Stimulated activated CD4-positive, alpha-beta T cell treated with anti-CD3 and anti-CD28 coated beads, TNF-alpha, amount 100 ng/mL, for 24 hours (primary cell): ENCODE measurements around the gene BTNL9.
"Not testable (repeated sequence)": the region's sequence is repeated elsewhere in the genome, so short reads cannot be mapped to it uniquely, and the experiment has no call there.

ENCODE experiments used
- DNase-seq, 3 experiments: peaks; one replicate each; pipeline ENCODE4 v3.0.0-alpha.2; 2020; ENCODE audit warnings: low read depth in 3 of 3

Gene BTNL9

DNA sequence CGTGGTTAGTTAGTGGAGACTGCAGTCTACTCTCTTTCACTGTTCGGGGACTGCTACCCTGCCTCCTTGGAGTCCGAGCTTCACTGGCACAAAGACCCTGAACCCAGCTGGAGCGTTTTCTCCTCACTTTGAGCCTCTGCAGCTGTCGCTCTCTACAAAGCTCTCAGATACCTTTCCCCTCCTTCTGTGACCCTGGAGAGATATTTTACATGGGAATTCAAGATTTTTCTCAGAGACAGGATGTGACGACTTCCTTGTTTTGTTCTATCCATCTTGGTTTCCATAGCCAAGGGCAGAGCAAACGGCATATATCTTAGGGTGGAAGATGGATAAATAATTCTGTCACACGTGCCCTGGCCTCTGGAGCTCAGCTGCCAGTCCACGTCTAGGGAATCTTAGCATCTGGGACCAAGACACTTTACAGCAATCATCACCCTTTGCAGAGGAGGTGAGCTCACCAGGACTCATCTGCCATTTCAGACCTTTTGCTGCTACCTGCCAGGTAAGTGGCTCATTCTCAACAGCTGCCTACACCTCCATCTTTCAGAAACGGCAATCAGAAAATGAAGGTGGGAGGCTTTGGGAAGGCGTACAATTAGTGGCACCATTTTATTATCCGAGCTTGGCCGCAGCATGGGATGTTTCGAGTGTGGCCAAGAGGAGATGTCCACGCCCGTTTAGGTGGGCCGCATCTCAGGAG lies at the start of gene BTNL9:
Gene BTNL9 (plus strand): TSS at position 336 of the 700 bp plus-strand sequence. CDS start 5,224 bp downstream, outside the sequence.
- DNase-seq: no peak

DNA sequence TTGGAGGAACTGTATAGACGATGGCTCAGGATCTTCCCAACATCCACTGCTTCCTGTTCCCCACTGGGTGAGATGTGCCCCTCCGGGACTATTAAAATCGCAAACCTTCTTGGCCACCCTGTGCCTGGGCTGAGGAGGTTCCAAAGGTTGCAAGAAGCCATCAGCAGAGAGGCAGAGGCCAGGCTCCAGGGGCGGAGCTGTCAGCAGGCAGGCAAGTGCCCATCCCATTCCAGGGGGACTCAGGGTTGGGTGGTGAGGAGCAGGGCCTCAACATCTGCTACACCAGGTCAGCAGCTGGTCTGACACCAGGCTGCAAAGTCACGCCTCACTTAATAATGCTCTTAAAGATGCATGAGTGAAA lies 49.2 kb upstream of the BTNL9 start:
- DNase-seq: no peak

DNA sequence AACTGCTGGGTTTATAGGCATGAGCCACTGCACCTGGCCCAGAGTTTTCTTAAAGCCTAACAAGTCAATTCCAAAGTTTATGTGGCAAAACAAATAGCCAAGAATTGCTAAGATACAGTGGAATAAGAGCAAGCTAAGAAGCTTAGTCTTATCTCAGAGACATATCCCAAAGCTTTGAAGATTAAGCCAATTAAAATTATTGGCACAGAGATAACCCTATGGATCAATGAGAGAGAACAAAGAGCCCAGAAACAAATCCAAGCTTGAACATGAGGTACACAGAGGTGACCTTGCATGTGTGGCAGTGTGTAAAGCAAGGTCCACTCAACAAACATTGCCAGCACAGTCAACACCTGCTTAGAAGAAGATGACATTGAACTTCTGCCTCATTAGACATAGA lies 38.1 kb upstream of the BTNL9 start:
- DNase-seq: no peak

DNA sequence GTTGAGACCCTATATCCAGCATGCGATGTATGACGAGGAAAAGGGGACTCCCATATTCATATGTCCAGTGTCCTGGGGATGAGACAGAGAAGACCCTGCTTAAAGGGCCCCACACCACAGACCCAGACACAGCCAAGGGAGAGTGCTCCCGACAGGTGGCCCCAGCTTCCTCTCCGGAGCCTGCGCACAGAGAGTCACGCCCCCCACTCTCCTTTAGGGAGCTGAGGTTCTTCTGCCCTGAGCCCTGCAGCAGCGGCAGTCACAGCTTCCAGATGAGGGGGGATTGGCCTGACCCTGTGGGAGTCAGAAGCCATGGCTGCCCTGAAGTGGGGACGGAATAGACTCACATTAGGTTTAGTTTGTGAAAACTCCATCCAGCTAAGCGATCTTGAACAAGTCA lies 34.3 kb upstream of the BTNL9 start:
- no peak for DNase-seq

DNA sequence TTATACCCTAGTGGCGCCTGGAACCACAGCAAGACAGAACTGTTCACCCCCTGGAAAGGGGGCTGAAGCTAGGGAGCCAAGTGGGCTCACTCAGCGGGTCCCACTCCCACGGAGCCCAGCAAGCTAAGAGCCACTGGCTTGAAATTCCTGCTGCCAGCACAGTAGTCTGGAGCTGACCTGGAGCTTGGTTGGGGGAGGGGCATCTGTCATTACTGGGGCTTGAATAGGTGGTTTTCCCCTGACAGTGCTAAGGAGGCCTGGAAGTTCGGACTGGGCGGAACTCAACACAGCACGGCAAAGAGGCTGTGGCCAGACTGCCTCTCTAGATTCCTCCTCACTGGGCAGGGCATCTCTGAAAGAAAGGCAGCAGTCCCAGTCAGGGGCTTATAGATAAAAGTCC lies 31.9 kb upstream of the BTNL9 start:
- DNase-seq: no peak

DNA sequence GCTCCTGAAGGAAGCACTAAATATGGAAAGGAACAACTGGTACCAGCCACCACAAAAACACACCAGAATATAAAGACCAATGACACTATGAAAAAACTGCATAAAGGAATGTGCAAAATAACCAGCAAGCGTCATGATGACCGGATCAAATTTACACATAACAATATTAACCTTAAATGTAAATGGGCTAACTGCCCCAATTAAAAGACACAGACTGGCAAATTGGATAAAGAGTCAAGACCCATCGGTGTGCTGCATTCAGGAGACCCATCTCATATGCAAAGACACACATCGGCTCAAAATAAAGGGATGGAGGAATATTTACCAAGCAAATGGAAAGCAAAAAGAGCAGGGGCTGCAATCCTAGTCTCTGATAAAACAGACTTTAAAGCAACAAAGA lies 30.0 kb upstream of the BTNL9 start:
- not testable (repeated sequence) for DNase-seq

DNA sequence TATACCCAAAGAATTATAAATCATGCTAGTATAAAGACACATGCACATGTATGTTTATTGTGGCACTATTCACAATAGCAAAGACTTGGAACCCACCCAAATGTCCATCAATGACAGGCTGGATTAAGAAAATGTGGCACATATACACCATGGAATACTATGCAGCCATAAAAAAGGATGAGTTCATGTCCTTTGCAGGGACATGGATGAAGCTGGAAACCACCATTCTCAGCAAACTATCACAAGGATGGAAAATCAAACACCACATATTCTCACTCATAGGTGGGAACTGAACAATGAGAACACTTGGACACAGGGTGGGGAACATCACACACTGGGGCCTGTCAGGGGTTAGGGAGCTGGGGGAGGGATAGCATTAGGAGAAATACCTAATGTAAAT lies 25.4 kb upstream of the BTNL9 start:
- DNase-seq: not testable (repeated sequence)

DNA sequence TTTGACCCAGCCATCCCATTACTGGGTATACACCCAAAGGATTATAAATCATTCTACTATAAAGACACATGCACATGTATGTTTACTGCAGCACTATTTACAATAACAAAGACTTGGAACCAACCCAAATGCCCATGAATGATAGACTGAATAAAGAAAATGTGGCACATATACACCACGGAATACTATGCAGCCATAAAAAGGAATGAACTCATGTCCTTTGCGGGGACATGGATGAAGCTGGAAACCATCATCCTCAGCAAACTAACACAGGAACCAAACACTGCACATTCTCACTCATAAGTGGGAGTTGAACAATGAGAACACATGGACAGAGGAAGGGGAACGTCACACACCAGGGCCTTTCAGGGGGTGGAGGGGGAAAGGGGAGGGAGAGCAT lies 22.6 kb upstream of the BTNL9 start:
- DNase-seq: not testable (repeated sequence)

DNA sequence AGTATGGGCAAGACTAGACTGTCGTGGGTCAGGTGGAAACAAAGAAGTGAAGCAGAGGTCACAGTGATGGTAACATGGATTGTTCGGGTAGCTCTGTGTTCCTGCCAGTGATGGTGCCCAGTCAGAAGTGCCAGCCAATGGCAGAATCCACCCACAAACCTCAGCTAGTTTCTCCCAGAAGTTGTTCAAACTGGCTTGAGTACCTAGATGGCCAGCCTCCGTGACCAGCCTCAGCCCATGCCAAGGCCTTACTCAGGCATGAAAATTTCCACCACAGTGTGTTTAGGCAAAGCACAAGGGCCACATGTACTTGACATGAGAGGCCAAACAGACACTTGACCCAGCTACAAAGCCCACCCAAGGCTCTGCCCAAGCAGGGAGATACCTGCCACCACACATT lies 19.4 kb upstream of the BTNL9 start:
- no peak for DNase-seq

DNA sequence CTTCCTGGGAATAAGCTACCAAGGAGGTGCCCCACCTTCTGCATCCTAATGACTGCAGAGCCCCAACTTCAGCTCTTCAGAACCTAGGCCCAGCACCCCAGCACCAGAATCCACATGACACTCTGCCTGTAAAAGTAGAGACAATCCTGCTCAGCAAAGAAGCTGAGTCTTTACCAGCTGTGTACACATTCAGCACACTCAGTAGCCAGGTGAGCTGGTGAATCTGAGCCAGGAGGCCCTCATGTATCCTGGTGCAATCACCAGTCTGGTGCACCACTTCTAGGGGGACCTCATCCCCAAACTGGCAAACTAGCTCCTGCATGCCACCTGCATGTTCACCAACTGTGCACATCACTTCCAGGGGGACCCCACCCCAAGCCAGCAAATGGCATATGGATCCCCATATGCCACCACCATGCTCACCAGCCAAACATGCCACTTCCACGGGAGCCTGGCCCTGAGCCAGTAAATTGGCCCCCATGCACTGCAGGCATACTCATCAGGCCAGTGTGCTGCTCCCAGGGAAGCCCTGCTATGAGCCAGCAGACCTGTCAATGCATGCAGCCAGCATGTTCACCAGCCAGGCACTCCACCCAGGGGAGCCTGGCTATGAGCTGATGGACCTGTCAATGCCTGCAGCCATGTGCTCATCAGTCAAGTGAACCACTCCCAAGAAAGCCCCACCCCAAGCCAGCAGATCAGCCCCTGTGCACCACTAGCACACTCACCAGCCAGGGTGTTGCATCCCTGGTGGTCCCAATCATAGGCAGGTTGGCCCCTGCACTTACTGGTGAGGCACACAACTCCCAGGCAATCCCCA lies 15.6 kb upstream of the BTNL9 start:
- no peak for DNase-seq

DNA sequence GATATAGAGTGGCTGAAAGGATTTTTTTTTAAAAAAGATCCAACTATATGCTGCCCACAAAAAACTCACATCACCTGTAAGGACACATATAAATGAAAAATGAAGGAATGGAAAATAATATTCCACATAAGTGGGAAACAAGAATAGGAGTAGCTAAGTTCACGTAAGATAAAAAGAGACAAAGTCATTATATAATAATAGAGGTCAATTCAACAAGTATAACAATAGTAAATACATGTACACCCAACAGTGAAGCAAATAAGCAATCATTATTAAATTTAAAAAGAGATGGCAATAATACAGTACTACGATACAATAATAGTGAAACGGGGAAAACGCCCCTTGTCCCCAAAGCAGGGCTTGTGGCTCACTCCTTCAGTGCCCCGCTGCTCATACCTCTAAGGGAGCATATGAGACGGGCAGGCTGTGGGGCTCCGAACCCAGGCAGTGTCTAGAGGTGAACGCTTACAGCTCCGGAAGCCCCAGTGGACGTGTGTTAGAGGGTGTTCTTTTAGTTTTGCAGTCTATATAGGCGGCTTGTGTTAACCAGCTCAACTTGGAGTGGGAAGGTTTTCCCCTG lies 12.5 kb upstream of the BTNL9 start:
- no peak for DNase-seq

DNA sequence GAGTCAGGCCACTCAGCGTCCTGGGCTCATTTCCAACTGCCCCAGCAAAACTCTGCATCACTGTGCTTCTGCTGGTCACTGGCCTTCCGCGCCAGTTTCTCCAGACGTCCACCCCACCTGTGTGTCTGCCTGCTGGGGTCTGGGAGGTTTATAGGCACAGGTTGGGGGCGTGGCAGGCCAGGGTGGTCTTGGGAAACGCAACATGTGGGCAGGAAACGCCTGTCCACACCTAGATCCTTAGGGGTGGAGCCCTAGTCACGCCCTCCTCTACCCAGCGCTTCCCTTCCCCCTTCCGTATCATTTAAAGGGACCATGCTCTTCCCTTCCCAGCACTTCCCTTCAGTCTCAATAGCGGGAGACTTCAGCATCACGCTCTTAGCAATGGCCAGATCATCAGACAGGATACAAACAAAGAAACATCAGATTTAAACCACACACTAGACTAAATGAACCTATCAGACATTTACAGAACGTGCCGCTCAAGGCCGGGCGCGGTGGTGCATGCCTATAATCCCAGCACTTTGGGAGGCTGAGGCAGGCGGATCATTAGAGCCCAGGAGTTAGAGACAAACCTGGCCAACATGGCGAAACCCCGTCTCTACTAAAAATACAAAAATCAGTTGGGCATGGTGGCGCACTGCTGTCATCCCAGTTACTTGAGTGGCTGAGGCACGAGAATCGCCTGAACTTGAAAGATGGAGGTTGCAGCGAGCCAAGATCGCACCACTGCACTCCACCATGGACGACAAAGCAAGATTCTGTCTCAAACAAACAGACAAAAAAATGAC lies 11.8 kb upstream of the BTNL9 start:
- DNase-seq: no peak

DNA sequence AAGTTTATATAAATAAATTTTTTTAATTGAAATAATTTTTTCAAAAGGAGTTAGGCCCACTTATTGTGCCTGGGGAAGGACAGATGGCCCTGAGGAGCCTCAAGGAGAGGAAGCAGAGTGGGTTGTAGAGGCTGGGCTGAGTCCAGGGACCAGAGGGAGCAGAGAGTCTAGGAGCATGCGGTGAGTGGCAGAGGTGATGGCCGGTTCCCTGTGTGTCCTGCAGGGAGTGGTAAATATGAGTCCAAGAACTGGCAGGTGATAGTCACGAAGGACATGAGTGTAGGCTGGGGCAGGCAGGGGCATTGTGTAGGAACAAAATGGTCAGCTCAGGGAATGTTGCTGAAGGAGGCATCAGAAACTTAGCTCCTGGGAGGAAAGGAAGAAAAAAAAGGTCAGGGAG lies 8.3 kb upstream of the BTNL9 start:
- no peak for DNase-seq

DNA sequence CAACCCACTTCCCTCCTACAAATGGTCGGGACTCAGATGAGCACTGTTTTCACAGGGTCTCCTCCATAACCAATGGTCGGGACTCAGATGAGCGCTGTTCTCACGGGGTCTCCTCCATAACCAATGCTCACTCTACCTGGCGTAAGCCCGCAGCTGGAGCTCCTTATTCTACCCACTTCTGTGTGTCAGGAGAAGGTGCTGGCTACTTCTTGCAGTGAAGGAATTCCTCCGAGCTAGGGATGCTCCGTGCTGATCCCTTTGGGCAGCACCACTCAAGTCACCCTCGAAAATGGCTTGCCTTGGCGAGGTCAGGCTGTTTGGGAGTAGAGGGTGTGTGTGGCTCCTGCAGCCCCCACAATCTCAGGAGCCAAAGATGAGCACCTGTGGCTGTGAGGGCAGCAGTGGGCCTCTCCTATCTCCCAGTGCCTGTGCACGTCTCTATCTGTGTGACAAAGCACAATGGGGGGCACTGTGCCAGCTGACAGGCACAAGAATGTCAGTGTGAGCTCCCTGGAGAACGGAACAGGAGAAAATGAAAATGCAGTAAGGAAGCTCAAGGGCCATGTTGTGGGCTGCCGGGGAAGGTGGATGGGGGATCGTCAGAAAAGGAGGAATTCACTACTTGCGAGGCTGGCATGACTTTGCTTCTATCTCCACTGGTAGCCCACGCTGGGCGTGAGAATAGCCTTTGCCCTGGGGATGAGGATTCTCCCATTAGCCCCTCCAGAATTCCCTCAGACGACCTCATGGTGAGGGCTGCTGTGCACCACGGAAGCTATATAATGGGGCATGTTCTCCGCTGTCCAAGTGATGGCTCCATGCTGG lies 3.9 kb upstream of the BTNL9 start:
- DNase-seq: no peak

DNA sequence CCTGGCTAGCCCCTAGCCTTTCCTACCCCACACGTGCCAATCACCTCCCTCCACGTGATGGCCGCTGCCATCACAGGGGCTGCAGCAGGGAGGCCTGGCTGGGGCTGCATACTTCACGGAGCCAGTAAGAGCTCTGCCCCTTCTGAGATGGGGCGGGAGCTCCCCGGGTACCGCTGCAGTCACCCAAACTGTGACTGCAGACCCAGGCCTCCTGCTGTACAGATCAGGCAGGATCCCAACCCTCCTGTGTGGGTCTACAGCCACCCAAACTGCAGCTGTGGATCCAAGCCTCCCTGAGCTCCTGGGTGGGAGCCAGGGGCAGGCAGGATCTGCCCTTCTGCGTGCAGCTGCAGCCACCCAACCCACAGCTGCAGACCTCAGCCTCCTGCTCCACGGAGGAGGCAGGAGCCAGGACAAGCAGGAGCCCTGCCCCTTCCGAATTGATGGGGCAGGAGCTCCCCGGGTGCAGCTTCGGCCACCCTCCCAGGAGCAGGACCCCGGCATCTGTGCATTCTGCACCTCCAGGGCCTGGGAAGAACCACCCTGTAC lies 3.2 kb upstream of the BTNL9 start:
- DNase-seq: no peak

DNA sequence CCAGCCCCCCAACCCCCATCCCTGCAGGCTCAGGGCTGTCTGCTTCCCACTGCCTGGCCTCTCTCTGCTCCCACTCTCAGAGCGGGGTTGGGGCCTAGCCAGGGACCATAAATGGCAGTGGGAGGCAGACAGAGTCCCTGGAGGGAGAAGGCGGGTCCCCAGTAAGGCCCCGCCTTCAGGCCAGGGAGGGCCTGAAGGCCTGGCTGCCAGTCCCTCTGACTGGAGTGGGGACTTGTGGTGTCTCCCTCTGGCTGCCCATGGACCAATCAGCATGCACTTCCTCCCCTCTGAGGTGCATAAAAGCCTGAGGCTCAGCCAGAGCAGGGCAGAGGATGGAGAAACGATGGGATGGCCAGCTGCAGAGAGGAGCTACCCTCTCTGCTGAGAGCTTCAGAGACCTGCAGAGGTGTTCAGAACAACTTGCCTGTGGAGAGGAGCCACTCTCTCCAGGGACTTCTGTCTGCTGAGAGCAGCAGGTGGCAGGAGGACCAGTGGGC lies 2.7 kb upstream of the BTNL9 start:
- no peak for DNase-seq

DNA sequence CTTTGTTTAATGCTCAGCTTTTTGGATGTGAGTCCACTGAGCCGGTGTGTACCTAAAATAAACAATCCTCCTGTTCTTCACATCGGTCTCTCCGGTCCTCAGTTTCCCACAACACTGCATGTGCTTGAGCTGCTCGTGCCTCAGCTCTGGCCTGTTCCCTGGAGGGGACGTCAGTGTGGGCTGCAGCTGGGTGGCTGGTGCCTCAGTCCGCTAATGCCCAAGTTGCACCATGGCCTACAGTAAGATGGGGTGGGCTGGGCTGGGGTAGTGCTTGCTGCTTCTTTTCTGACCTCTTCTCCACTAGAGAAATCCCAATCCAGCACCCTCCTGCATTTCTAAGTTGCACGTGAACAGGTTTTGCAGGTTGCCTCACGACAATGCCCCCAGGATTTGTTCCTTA lies 595 bp upstream of the BTNL9 start:
- no peak for DNase-seq

DNA sequence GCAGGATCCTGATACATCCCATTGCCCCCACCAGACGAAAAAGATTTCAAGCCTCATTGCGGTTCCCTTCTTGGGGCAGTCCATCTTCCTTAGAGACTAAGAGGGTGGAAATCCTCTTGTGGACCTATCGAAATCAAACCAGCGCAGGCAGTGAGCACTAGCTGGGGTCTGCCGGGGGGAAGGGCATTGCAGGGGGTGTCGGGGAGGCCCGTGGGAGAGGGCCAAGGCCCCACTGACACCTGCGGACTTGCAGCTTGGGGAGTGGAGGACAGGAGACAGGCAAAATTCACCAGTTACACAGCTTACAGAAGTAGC lies 522 bp downstream of the BTNL9 start:
- DNase-seq: no peak

DNA sequence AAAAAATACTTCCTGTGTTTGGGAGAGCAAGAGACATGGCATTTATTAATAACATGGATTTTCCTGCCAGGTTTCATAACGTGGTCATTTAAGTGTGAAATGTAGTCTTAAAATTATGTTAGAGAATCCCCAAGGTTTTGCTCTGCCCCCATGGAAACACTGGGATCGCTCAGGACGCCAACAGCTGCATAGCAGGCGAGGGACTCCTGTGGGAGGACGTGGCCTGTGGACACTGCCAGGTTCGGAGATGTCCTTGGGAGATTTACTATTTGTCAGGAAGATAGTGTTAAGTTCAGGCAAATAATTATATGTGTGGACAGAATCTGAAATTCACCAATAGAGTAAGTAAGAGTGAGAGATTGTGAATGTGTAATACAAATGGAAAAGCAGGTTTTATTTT lies 977 bp downstream of the BTNL9 start:
- DNase-seq: no peak

DNA sequence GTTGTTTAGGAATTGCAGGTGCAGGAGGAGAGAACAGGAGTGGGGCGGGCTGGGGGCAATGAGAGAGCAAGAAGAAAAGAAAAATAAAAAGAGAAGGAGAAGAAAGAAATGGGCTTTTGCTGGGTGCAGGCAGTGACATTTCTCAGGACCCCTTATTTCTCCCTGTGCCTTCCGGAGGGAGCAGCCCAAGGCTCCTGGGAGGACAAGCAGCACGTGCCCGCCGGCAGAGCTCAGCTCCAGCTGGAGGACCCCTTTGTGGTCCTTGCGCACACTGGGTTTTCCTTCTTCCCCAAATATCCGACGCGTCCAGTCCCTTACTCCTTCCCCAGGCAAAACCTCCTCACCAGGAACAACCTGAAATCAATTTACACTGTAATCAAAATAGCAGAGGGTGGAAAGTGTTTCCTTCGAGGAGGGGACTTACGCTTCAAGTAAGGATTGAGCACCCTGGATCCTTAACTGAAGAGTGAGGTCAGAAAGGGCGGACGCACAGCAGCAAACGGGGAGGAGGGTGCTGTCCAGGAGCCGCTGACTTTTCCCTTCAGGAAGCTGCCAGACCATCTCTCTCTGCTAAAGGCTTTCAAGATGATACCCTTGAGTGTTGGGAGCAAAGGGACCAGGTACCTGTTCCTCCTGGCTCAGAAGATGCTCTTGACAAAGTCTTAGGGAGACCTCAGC lies 2.1 kb downstream of the BTNL9 start:
- DNase-seq: no peak

DNA sequence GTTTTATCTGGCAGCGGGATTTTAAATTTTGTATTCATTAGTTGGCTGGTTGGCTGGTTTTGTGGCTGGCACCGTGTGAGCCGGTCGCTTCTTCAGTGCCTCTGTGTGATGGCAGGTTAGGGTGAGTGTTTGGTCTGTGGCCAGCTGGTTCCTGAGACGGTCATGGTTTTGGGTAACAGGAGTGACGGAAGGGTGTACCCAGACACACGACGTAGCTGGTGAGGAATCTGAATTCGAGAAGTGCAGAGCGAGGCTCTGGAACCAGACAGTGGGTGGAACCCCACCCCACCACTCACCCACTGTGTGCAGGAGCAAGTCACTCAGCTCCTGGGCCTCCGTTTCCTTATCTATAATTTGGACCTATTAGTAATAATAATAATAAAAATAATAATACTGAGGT lies 2.7 kb downstream of the BTNL9 start:
- no peak for DNase-seq
